Fibroblast of lung (primary cell): Measurements from ENCODE around the gene MTOR. TPM values are rescaled to one million over a fixed set of nuclear protein-coding genes. Genes with fewer than 3 reads are reported as not detected.

Experiments
- DNase-seq, 2 donors: peaks; one replicate each; pipeline versions ENCODE4 v3.0.0 to v3.0.0-alpha.2; 2010; ENCODE audit warnings: low read depth in 2 of 2
- H2AFZ ChIP-seq: 2 replicates; pipeline ENCODE4 v1.5.1; 2012; ENCODE audit warnings: low read length, control low read depth, inconsistent platforms
- H3K27ac ChIP-seq: 2 replicates; pipeline ENCODE4 v1.5.1; 2011; ENCODE audit warnings: low read length, control low read depth; ENCODE audit not compliant: insufficient read depth
- H3K27me3 ChIP-seq: 2 replicates; pipeline ENCODE4 v1.5.1; 2011; ENCODE audit warnings: mild to moderate bottlenecking, low read length; ENCODE audit not compliant: control insufficient read depth, insufficient read depth
- H3K36me3 ChIP-seq: 2 replicates; pipeline ENCODE4 v1.5.1; 2011; ENCODE audit warnings: low read length; ENCODE audit not compliant: control insufficient read depth, insufficient read depth
- H3K4me1 ChIP-seq: 2 replicates; pipeline ENCODE4 v1.5.1; 2011; ENCODE audit warnings: low read length; ENCODE audit not compliant: control insufficient read depth, insufficient read depth; ENCODE audit errors: extremely low read depth
- H3K4me2 ChIP-seq: 2 replicates; pipeline ENCODE4 v1.5.1; 2011; ENCODE audit warnings: low read length, control low read depth; ENCODE audit not compliant: insufficient read depth; ENCODE audit errors: extremely low read depth
- H3K4me3 ChIP-seq, 4 experiments: fragments of 200-600 bp in 1 of 4; sonication (generic) in 1 of 4; replicated peaks in 1 of 4; 2 replicates each; pipeline ENCODE4 v1.5.1; 2011 to 2016; ENCODE audit warnings: low read length in 4 of 4, low read depth in 3 of 4, mild to moderate bottlenecking in 3 of 4, control low read depth in 2 of 4, inconsistent platforms in 1 of 4, mixed read lengths in 1 of 4; ENCODE audit not compliant: insufficient read depth in 1 of 4; ENCODE audit errors: control extremely low read depth in 1 of 4
- H3K79me2 ChIP-seq: 2 replicates; pipeline ENCODE4 v1.5.1; 2012; ENCODE audit warnings: mild to moderate bottlenecking, low read length, inconsistent platforms; ENCODE audit not compliant: control insufficient read depth, insufficient read depth
- H3K9ac ChIP-seq: 2 replicates; pipeline ENCODE4 v1.5.1; 2011; ENCODE audit warnings: mild to moderate bottlenecking, low read length, control low read depth; ENCODE audit not compliant: insufficient read depth
- H3K9me3 ChIP-seq: 2 replicates; pipeline ENCODE4 v1.5.1; 2012; ENCODE audit warnings: low read depth, low read length; ENCODE audit not compliant: control insufficient read depth, insufficient read depth
- H4K20me1 ChIP-seq: 2 replicates; pipeline ENCODE4 v1.5.1; 2011; ENCODE audit warnings: low read length; ENCODE audit not compliant: control insufficient read depth, insufficient read depth; ENCODE audit errors: extremely low read depth
- CTCF ChIP-seq, 2 donors: IDR thresholded peaks in 1 of 2; conservative IDR thresholded peaks in 1 of 2; 1 replicate in 1 of 2; 2 replicates in 1 of 2; pipeline ENCODE4 v1.5.1; 2011 to 2012; ENCODE audit warnings: low read length in 2 of 2, control low read depth in 1 of 2, inconsistent platforms in 1 of 2, low read depth in 1 of 2, mild to moderate bottlenecking in 1 of 2
- EZH2 ChIP-seq: IDR thresholded peaks from 2 replicates; pipeline ENCODE4 v1.5.1; 2012; ENCODE audit warnings: low read length, control low read depth, mild to moderate bottlenecking; ENCODE audit errors: missing control alignments
- polyA plus RNA-seq, 2 donors: library from polyadenylated mRNA; depleted of rRNA in 1 of 2; stranded (reverse) in 1 of 2; unstranded in 1 of 2; fragments of >200 nt; gene quantifications; 2 replicates each; pipeline ENCODE4 v1.2.1, GENCODE V29; 2011 to 2012; ENCODE audit warnings: missing spikeins in 1 of 2
- total RNA-seq: library from RNA; depleted of rRNA; stranded (reverse); fragments of >200 nt; gene quantifications from 2 replicates; pipeline ENCODE4 v1.2.1, GENCODE V29; 2014

The MTOR gene
- total and polyA plus RNA-seq, 2 donors (not counting 1 experiment from before 2014, with no cell fraction given), result 20.2 to 36.2 TPM

GRCh38 chr1:11211461-11211860 is 50.9 kb downstream of the MTOR start:
- no peak overlapping the region for H2AFZ ChIP-seq

GRCh38 chr1:11207898-11208611 is 54.3 kb downstream of the MTOR start:
- no peak overlapping the region for H3K4me2 ChIP-seq
- no peak for TF ChIP-seq CTCF (conservative IDR thresholded peaks at IDR 0.05 in 1 of 2, IDR thresholded peaks at IDR 0.05 in 1 of 2; ENCODE audit: low read depth in 1 of 2, low read length in 2 of 2)
- TF ChIP-seq EZH2, result no peak
- no peak for DNase-seq
- H3K9me3 ChIP-seq, result no peaks in the 10 kb centered on the region
- H3K9ac ChIP-seq, result no peak overlapping the region
- peaks cover 8% of the 10 kb centered on the region for H3K36me3 ChIP-seq
- no peak overlapping the region for H2AFZ ChIP-seq
- H4K20me1 ChIP-seq, result no peaks in the 10 kb centered on the region
- H3K27ac ChIP-seq, result no peak overlapping the region
- H3K79me2 ChIP-seq, result no peaks in the 10 kb centered on the region
- no peaks in the 10 kb centered on the region for H3K27me3 ChIP-seq
- H3K4me3 ChIP-seq, result no peak overlapping the region
- no peaks in the 10 kb centered on the region for H3K4me1 ChIP-seq

More at GRCh38 chr1:11211461-11211860, 50.9 kb downstream of the MTOR start:
- no peaks in the 10 kb centered on the region for H3K79me2 ChIP-seq
- H3K4me3 ChIP-seq, result no peak overlapping the region
- H3K9me3 ChIP-seq, result no peaks in the 10 kb centered on the region
- H3K36me3 ChIP-seq, result peaks cover 8% of the 10 kb centered on the region
- no peaks in the 10 kb centered on the region for H3K27me3 ChIP-seq
- no peak overlapping the region for H3K27ac ChIP-seq
- no peak for DNase-seq
- TF ChIP-seq CTCF (conservative IDR thresholded peaks at IDR 0.05 in 1 of 2, IDR thresholded peaks at IDR 0.05 in 1 of 2; ENCODE audit: low read depth in 1 of 2, low read length in 2 of 2) (no peak), EZH2 (no peak)
- no peaks in the 10 kb centered on the region for H3K4me1 ChIP-seq
- no peak overlapping the region for H3K9ac ChIP-seq
- no peak overlapping the region for H3K4me2 ChIP-seq
- H4K20me1 ChIP-seq, result no peaks in the 10 kb centered on the region

GRCh38 chr1:11204396-11205190 is 57.8 kb downstream of the MTOR start:
- DNase-seq, result no peak
- Histone ChIP-seq H3K4me3 (no peak overlapping the region), H4K20me1 (no peaks in the 10 kb centered on the region), H3K36me3 (peaks cover 6% of the 10 kb centered on the region), H2AFZ (no peak overlapping the region), H3K79me2 (no peaks in the 10 kb centered on the region), H3K9me3 (no peaks in the 10 kb centered on the region), H3K4me2 (no peak overlapping the region), H3K9ac (no peak overlapping the region), H3K4me1 (no peaks in the 10 kb centered on the region), H3K27ac (no peak overlapping the region), H3K27me3 (no peaks in the 10 kb centered on the region)
- TF ChIP-seq EZH2, result no peak
- TF ChIP-seq CTCF (conservative IDR thresholded peaks at IDR 0.05 in 1 of 2, IDR thresholded peaks at IDR 0.05 in 1 of 2; ENCODE audit: low read depth in 1 of 2, low read length in 2 of 2), result no peak
